H9 (cell line): ENCODE results near the gene GABBR2. TPM values are rescaled to one million over a fixed set of nuclear protein-coding genes. Genes with fewer than 3 reads are reported as not detected.

Experiments
- DNase-seq: peaks from one replicate; pipeline ENCODE4 v3.0.0-alpha.2; 2017
- H2AFZ ChIP-seq: one replicate; pipeline ENCODE4 v1.6.1; 2013; ENCODE audit warnings: mild to moderate bottlenecking, low read length, control low read depth, moderate library complexity
- H2AK5ac ChIP-seq: 2 replicates; pipeline ENCODE4 v1.6.1; 2013; ENCODE audit warnings: low read length, control low read depth, mixed read lengths; ENCODE audit not compliant: insufficient read length
- H2BK120ac ChIP-seq: one replicate; pipeline ENCODE4 v1.6.1; 2013; ENCODE audit warnings: low read depth, mild to moderate bottlenecking, low read length, control low read depth, inconsistent platforms; ENCODE audit not compliant: poor library complexity, severe bottlenecking
- H2BK12ac ChIP-seq: 2 replicates; pipeline ENCODE4 v1.6.1; 2013; ENCODE audit warnings: low read length, control low read depth, mixed read lengths, low read depth; ENCODE audit not compliant: insufficient read length
- H2BK15ac ChIP-seq: 2 replicates; pipeline ENCODE4 v1.6.1; 2013; ENCODE audit warnings: low read depth, low read length, control low read depth
- H2BK20ac ChIP-seq: one replicate; pipeline ENCODE4 v1.6.1; 2013; ENCODE audit warnings: low read depth, mild to moderate bottlenecking, low read length, control low read depth, inconsistent platforms; ENCODE audit not compliant: poor library complexity, severe bottlenecking
- H2BK5ac ChIP-seq: 2 replicates; pipeline ENCODE4 v1.6.1; 2013; ENCODE audit warnings: low read length, control low read depth, mixed read lengths; ENCODE audit not compliant: insufficient read length
- H3K14ac ChIP-seq: 2 replicates; pipeline ENCODE4 v1.6.1; 2013; ENCODE audit warnings: low read length, control low read depth; ENCODE audit not compliant: insufficient read depth
- H3K18ac ChIP-seq: 2 replicates; pipeline ENCODE4 v1.6.1; 2013; ENCODE audit warnings: low read depth, mild to moderate bottlenecking, mixed read lengths, low read length, control low read depth; ENCODE audit not compliant: insufficient read length
- H3K23ac ChIP-seq: 2 replicates; pipeline ENCODE4 v1.6.1; 2013; ENCODE audit warnings: low read length, control low read depth, mixed read lengths, low read depth; ENCODE audit not compliant: insufficient read length
- H3K23me2 ChIP-seq: 2 replicates; pipeline ENCODE4 v1.6.1; 2013; ENCODE audit warnings: low read depth, mild to moderate bottlenecking, mixed read lengths, low read length, control low read depth; ENCODE audit not compliant: insufficient read length, poor library complexity, severe bottlenecking
- H3K27ac ChIP-seq: 2 replicates; pipeline ENCODE4 v1.5.1; 2013; ENCODE audit warnings: low read length, control low read depth, mixed read lengths, low read depth; ENCODE audit not compliant: insufficient read length
- H3K27me3 ChIP-seq: 2 replicates; pipeline ENCODE4 v1.6.1; 2013; ENCODE audit warnings: low read length, control low read depth, inconsistent platforms; ENCODE audit not compliant: insufficient read depth
- H3K4ac ChIP-seq: 2 replicates; pipeline ENCODE4 v1.6.1; 2013; ENCODE audit warnings: low read depth, mild to moderate bottlenecking, control low read depth, inconsistent platforms, low read length, moderate library complexity
- H3K4me1 ChIP-seq: 2 replicates; pipeline ENCODE4 v1.6.1; 2013; ENCODE audit warnings: low read length, control low read depth, inconsistent platforms; ENCODE audit not compliant: insufficient read depth
- H3K4me2 ChIP-seq: 2 replicates; pipeline ENCODE4 v1.6.1; 2013; ENCODE audit warnings: low read length, control low read depth, mixed read lengths; ENCODE audit not compliant: insufficient read length, insufficient read depth
- H3K56ac ChIP-seq: 2 replicates; pipeline ENCODE4 v1.6.1; 2013; ENCODE audit warnings: low read depth, mild to moderate bottlenecking, mixed read lengths, low read length, control low read depth; ENCODE audit not compliant: insufficient read length
- H3K79me1 ChIP-seq: 2 replicates; pipeline ENCODE4 v1.6.1; 2013; ENCODE audit warnings: low read depth, mild to moderate bottlenecking, moderate library complexity, low read length, control low read depth, inconsistent platforms; ENCODE audit not compliant: insufficient read depth, poor library complexity, severe bottlenecking
- H3K79me2 ChIP-seq: 2 replicates; pipeline ENCODE4 v1.6.1; 2013; ENCODE audit warnings: low read length, control low read depth, inconsistent platforms; ENCODE audit not compliant: insufficient read depth
- H3K9ac ChIP-seq: 2 replicates; pipeline ENCODE4 v1.6.1; 2013; ENCODE audit warnings: low read length, control low read depth, mixed read lengths; ENCODE audit not compliant: insufficient read length; ENCODE audit errors: extremely low read depth
- H3K9me3 ChIP-seq: one replicate; pipeline ENCODE4 v1.6.1; 2013; ENCODE audit warnings: low read depth, low read length, inconsistent platforms; ENCODE audit not compliant: control insufficient read depth
- H3T11ph ChIP-seq: one replicate; pipeline ENCODE4 v1.6.1; 2013; ENCODE audit warnings: mild to moderate bottlenecking, low read length, control low read depth, inconsistent platforms
- H4K20me1 ChIP-seq: one replicate; pipeline ENCODE4 v1.6.1; 2013; ENCODE audit not compliant: control insufficient read depth, insufficient read length, insufficient read depth
- H4K5ac ChIP-seq: 2 replicates; pipeline ENCODE4 v1.6.1; 2013; ENCODE audit warnings: low read depth, mild to moderate bottlenecking, mixed read lengths, low read length, control low read depth; ENCODE audit not compliant: insufficient read length
- H4K8ac ChIP-seq: replicated peaks from 2 replicates; pipeline ENCODE4 v1.6.1; 2013; ENCODE audit warnings: low read length, control low read depth, mixed read lengths, low read depth; ENCODE audit not compliant: insufficient read length
- H4K91ac ChIP-seq: 2 replicates; pipeline ENCODE4 v1.6.1; 2013; ENCODE audit warnings: low read depth, mild to moderate bottlenecking, moderate library complexity, mixed read lengths, low read length, control low read depth; ENCODE audit not compliant: insufficient read length
- H3K27ac Mint-ChIP-seq, 3 experiments: 2 replicates in 2 of 3; 3 replicates in 1 of 3; pipeline ENCODE4 v1.8.0; 2020 to 2021; ENCODE audit warnings: mixed read lengths in 3 of 3, mild to moderate bottlenecking in 1 of 3, moderate library complexity in 1 of 3
- H3K27me3 Mint-ChIP-seq: 2 replicates; pipeline ENCODE4 v1.8.0; 2021; ENCODE audit warnings: low read depth, mild to moderate bottlenecking, moderate library complexity, mixed read lengths
- H3K36me3 Mint-ChIP-seq, 3 experiments: 2 replicates in 2 of 3; 3 replicates in 1 of 3; pipeline ENCODE4 v1.8.0; 2020 to 2021; ENCODE audit warnings: low read depth in 3 of 3, mixed read lengths in 3 of 3; ENCODE audit not compliant: insufficient read depth in 1 of 3
- H3K4me1 Mint-ChIP-seq, 2 experiments: 2 replicates each; pipeline ENCODE4 v1.8.0; 2020; ENCODE audit warnings: mixed read lengths in 2 of 2
- H3K4me3 Mint-ChIP-seq, 2 experiments: 2 replicates in 1 of 2; 3 replicates in 1 of 2; pipeline ENCODE4 v1.8.0; 2020 to 2021; ENCODE audit warnings: mild to moderate bottlenecking in 2 of 2, mixed read lengths in 2 of 2, moderate library complexity in 1 of 2
- H3K9me3 Mint-ChIP-seq, 2 experiments: 2 replicates in 1 of 2; 3 replicates in 1 of 2; pipeline ENCODE4 v1.8.0; 2020; ENCODE audit warnings: mild to moderate bottlenecking in 2 of 2, mixed read lengths in 2 of 2, moderate library complexity in 1 of 2
- WGBS: extraction: QIAGEN DNeasy Blood & Tissue Kit; methylation state at CpG from one replicate; pipeline ENCODE4 v1.1.7; 2013; ENCODE audit warnings: missing lambda C conversion rate, low lambda C conversion rate, mixed read lengths; ENCODE audit not compliant: insufficient read length; ENCODE audit errors: extremely low coverage; 5-methylcytosine and 5-hydroxymethylcytosine counted together
- total RNA-seq: library from RNA; stranded (reverse); gene quantifications from 2 replicates; pipeline ENCODE4 v1.2.1, GENCODE V29; 2021
- TF ChIP-seq, protein P1 (sequence below): fragments of 200-600 bp; sonication (generic); conservative IDR thresholded peaks from 3 replicates; pipeline ENCODE4 v1.8.0; 2021; ENCODE audit warnings: antibody characterized with exemption, mild to moderate bottlenecking

The GABBR2 gene
- total RNA-seq, 1 experiment from 2014 or later, result 0.66 TPM

DNA sequence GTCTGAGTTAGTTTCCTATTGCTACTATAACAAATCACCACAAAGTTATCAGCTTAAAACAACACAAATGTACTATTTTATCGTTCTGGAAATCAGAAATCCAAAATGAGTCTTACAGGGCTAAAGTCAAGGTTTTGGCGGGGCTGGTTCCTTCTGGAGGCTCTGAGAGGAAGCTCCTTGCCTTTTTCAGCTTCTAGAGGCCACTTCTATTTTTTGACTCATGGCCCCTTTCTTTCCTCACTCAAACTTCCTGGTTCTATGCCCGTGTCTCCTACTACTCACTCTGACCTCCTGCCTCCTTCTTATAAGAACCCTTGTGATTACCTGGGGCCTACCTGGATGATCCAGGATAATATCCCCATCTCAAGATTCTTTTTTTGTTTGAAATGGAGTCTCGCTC, 48.2 kb downstream of the GABBR2 start:
- no peak overlapping the region for H3K23ac ChIP-seq
- H4K5ac ChIP-seq, result no peak overlapping the region
- no peak overlapping the region for H3K14ac ChIP-seq
- H3K23me2 ChIP-seq, result no peaks in the 10 kb centered on the region
- no peak overlapping the region for H3K56ac ChIP-seq
- no peak overlapping the region for H4K8ac ChIP-seq
- no peak overlapping the region for H2BK20ac ChIP-seq
- no peak overlapping the region for H2BK120ac ChIP-seq
- no peaks in the 10 kb centered on the region for H3K9me3 Mint-ChIP-seq
- no peaks in the 10 kb centered on the region for H3K9me3 ChIP-seq
- WGBS, result no CpG with 5 or more reads among the region's 4 CpGs
- no peak overlapping the region for H3K4me3 Mint-ChIP-seq
- H3K9ac ChIP-seq, result no peak overlapping the region
- no peaks in the 10 kb centered on the region for H3K79me2 ChIP-seq
- no peaks in the 10 kb centered on the region for H3K4me1 Mint-ChIP-seq
- H3K4me2 ChIP-seq, result no peak overlapping the region
- TF ChIP-seq, protein P1, sequence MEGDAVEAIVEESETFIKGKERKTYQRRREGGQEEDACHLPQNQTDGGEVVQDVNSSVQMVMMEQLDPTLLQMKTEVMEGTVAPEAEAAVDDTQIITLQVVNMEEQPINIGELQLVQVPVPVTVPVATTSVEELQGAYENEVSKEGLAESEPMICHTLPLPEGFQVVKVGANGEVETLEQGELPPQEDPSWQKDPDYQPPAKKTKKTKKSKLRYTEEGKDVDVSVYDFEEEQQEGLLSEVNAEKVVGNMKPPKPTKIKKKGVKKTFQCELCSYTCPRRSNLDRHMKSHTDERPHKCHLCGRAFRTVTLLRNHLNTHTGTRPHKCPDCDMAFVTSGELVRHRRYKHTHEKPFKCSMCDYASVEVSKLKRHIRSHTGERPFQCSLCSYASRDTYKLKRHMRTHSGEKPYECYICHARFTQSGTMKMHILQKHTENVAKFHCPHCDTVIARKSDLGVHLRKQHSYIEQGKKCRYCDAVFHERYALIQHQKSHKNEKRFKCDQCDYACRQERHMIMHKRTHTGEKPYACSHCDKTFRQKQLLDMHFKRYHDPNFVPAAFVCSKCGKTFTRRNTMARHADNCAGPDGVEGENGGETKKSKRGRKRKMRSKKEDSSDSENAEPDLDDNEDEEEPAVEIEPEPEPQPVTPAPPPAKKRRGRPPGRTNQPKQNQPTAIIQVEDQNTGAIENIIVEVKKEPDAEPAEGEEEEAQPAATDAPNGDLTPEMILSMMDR, result no peak
- DNase-seq, result no peak
- no peak overlapping the region for H2BK15ac ChIP-seq
- H4K20me1 ChIP-seq, result no peaks in the 10 kb centered on the region
- no peak overlapping the region for H2BK5ac ChIP-seq
- no peak overlapping the region for H2AK5ac ChIP-seq
- no peak overlapping the region for H2BK12ac ChIP-seq
- H3K27ac Mint-ChIP-seq, result no peak overlapping the region
- no peaks in the 10 kb centered on the region for H3K4me1 ChIP-seq
- no peaks in the 10 kb centered on the region for H3K36me3 Mint-ChIP-seq
- no peak overlapping the region for H2AFZ ChIP-seq
- no peaks in the 10 kb centered on the region for H3K79me1 ChIP-seq
- peaks cover 5% of the 10 kb centered on the region for H3K27me3 Mint-ChIP-seq
- H3K27me3 ChIP-seq, result no peaks in the 10 kb centered on the region
- H3K4ac ChIP-seq, result no peak overlapping the region
- H4K91ac ChIP-seq, result no peak overlapping the region
- H3K27ac ChIP-seq, result no peak overlapping the region
- no peak overlapping the region for H3K18ac ChIP-seq
- H3T11ph ChIP-seq, result no peak overlapping the region
